HFFc6 (cell line): ENCODE results near the gene PGAM2. TPM values are rescaled to one million over a fixed set of nuclear protein-coding genes. Genes with fewer than 3 reads are reported as not detected.
A peak's percentile ranks its signal among the peaks of the same experiment; 100 is the strongest.

Source experiments
- DNase-seq: peaks from one replicate; pipeline ENCODE4 v3.0.0-alpha.2; 2018
- H3K27ac Mint-ChIP-seq: 2 replicates; pipeline ENCODE4 v1.8.0; 2020; ENCODE audit warnings: mild to moderate bottlenecking, mixed read lengths
- H3K27me3 Mint-ChIP-seq: 2 replicates; pipeline ENCODE4 v1.8.0; 2021; ENCODE audit warnings: mild to moderate bottlenecking, moderate library complexity, mixed read lengths; ENCODE audit not compliant: insufficient read depth
- H3K36me3 Mint-ChIP-seq: 2 replicates; pipeline ENCODE4 v1.8.0; 2021; ENCODE audit warnings: low read depth, mixed read lengths
- H3K4me1 Mint-ChIP-seq: 2 replicates; pipeline ENCODE4 v1.8.0; 2020; ENCODE audit warnings: low read depth, mixed read lengths
- H3K4me3 Mint-ChIP-seq: 2 replicates; pipeline ENCODE4 v1.8.0; 2020; ENCODE audit warnings: mild to moderate bottlenecking, moderate library complexity, mixed read lengths
- H3K9me3 Mint-ChIP-seq: 2 replicates; pipeline ENCODE4 v1.8.0; 2020; ENCODE audit warnings: mild to moderate bottlenecking, mixed read lengths
- total RNA-seq, 6 experiments: library from RNA; stranded (reverse); fragmentation: NEBNext Ultra II Directional; extraction: Animal tissue kit (Norgen Biotek cat#: 25700); gene quantifications; 2 replicates in 1 of 6; 3 replicates in 5 of 6; pipeline ENCODE4 v1.2.3, GENCODE V29; 2021
- TF ChIP-seq, protein P1 (sequence below): fragments of 200-600 bp; sonication (generic); IDR thresholded peaks from 2 replicates; pipeline ENCODE4 v1.5.0; 2021; ENCODE audit warnings: antibody characterized with exemption, mild to moderate bottlenecking

PGAM2 gene
- total RNA-seq, 6 experiments from 2014 or later: 0.26 to 0.51 (median 0.35) TPM; not detected in 2

DNA sequence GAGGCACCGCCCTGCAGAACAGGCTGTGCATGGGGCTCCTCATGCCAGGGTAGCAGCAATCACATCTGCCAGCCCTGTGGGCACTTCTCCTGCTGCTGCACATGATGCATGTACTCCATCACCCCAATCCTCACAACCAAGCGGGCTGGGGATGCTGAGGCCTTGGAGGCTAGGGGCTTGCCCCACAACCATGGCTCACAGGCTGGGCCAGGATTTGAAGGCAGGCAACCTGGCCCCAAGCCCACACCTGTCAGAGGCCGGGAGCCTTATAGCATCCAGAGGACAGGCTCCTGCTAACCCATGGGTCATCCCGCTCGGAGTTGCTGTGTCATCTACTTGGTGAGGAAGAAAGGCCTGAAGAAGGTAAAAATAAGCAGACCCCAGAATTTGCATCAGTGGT lies 14.8 kb upstream of the PGAM2 start:
- no peak for DNase-seq
- Mint-ChIP-seq H3K27me3 (0 out of 2 replicates have a peak, but pooled peaks cover under 1% of the 10 kb centered on the region), H3K27ac (no peak overlapping the region)

DNA sequence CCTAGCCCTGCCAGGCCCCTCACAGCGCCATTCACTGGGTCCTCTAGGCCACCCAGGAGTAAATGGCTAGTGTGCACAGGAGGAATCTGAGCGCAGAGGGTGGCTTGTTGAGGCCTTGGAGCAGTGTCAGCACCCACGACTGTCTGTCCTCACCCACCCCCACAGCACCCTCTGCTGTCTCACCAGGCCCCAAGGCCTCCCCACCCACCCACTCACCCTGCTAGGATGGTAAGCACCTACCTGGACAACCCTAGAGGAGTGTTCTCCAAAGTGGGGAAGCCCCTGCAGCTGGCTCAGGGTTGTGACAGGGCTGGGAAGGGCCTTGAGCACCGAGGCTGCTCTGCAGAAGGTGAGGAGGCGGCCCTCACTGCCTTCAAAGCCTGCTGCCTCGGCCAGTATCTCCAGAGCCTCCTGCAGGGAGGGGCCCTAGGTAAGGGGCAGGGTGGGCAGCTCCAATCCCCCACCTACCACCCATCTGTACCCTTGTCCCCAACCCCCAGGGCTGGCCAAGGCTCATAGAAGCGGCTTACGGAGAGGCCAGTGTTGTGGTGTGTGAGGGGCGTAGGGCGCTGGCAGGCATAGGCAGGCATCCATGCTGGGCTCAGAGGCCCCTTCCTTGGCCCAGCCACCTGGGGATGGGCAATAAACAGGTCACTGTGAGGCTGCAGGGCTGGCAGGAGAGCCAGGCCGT lies 14.1 kb upstream of the PGAM2 start:
- H3K4me1 Mint-ChIP-seq: peaks cover 36% of the 10 kb centered on the region
- no peak overlapping the region for H3K4me3 Mint-ChIP-seq
- DNase-seq: no peak
- H3K27ac Mint-ChIP-seq: no peak overlapping the region
- peaks cover 26% of the 10 kb centered on the region for H3K36me3 Mint-ChIP-seq
- H3K27me3 Mint-ChIP-seq: 0 out of 2 replicates have a peak, but pooled peaks cover 1% of the 10 kb centered on the region
- H3K9me3 Mint-ChIP-seq: no peaks in the 10 kb centered on the region
- TF ChIP-seq, protein P1, sequence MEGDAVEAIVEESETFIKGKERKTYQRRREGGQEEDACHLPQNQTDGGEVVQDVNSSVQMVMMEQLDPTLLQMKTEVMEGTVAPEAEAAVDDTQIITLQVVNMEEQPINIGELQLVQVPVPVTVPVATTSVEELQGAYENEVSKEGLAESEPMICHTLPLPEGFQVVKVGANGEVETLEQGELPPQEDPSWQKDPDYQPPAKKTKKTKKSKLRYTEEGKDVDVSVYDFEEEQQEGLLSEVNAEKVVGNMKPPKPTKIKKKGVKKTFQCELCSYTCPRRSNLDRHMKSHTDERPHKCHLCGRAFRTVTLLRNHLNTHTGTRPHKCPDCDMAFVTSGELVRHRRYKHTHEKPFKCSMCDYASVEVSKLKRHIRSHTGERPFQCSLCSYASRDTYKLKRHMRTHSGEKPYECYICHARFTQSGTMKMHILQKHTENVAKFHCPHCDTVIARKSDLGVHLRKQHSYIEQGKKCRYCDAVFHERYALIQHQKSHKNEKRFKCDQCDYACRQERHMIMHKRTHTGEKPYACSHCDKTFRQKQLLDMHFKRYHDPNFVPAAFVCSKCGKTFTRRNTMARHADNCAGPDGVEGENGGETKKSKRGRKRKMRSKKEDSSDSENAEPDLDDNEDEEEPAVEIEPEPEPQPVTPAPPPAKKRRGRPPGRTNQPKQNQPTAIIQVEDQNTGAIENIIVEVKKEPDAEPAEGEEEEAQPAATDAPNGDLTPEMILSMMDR: no peak

More for the DNA sequence above, 14.8 kb upstream of the PGAM2 start:
- no peaks in the 10 kb centered on the region for H3K9me3 Mint-ChIP-seq
- peaks cover 26% of the 10 kb centered on the region for H3K36me3 Mint-ChIP-seq
- TF ChIP-seq, protein P1: no peak
- H3K4me3 Mint-ChIP-seq: no peak overlapping the region
- peaks cover 38% of the 10 kb centered on the region for H3K4me1 Mint-ChIP-seq

DNA sequence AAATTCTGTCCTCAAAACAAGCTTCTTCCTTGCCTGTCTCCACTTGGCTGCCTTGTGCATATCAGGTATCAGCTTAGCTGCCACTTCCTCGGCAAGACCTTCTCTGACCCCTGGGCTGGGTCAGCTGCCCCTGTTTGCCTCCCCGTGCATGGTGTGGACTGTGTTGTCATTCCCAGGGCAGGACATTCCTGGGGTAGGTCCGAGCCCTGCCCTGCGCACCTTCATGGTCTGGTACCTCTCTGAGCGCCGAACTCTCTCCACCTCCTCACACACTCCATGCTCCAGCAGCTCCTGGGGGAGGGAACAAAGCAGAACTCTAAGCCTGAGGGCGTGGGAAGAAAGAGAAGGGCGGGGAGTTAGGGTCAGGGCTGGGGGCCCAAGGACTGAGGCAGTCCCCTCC lies 13.2 kb upstream of the PGAM2 start:
- H3K36me3 Mint-ChIP-seq: peaks cover 30% of the 10 kb centered on the region
- DNase-seq: no peak
- peaks cover 36% of the 10 kb centered on the region for H3K4me1 Mint-ChIP-seq
- H3K4me3 Mint-ChIP-seq: no peak overlapping the region
- TF ChIP-seq, protein P1: no peak
- H3K27me3 Mint-ChIP-seq: 0 out of 2 replicates have a peak, but pooled peaks cover 1% of the 10 kb centered on the region
- H3K27ac Mint-ChIP-seq: 0 out of 2 replicates have a peak overlapping the region, but pooled peaks have one; percentile 5
- H3K9me3 Mint-ChIP-seq: no peaks in the 10 kb centered on the region

GRCh38 chr7:44077681-44078091 lies 12.3 kb upstream of the PGAM2 start:
- Mint-ChIP-seq H3K4me1 (peaks cover 37% of the 10 kb centered on the region), H3K4me3 (no peak overlapping the region), H3K36me3 (peaks cover 33% of the 10 kb centered on the region), H3K9me3 (no peaks in the 10 kb centered on the region), H3K27ac (peak overlapping the region; percentile 79), H3K27me3 (peaks cover 2% of the 10 kb centered on the region; the same call in 1 of the 2 replicates)
- TF ChIP-seq, protein P1: no peak
- DNase-seq: no peak

GRCh38 chr7:44077061-44077460 lies 11.7 kb upstream of the PGAM2 start:
- Mint-ChIP-seq H3K36me3 (peaks cover 35% of the 10 kb centered on the region), H3K9me3 (no peaks in the 10 kb centered on the region), H3K4me3 (no peak overlapping the region), H3K4me1 (peaks cover 43% of the 10 kb centered on the region), H3K27ac (no peak overlapping the region), H3K27me3 (peaks cover 8% of the 10 kb centered on the region)
- TF ChIP-seq, protein P1: no peak
- DNase-seq: no peak
